ENCODE results near the gene RAB35. TPM values are rescaled to one million over a fixed set of nuclear protein-coding genes. Genes with fewer than 3 reads are reported as not detected.

RAB35 gene
- total RNA-seq, 1 donor = 25.0 TPM

- TF ChIP-seq, protein P1, sequence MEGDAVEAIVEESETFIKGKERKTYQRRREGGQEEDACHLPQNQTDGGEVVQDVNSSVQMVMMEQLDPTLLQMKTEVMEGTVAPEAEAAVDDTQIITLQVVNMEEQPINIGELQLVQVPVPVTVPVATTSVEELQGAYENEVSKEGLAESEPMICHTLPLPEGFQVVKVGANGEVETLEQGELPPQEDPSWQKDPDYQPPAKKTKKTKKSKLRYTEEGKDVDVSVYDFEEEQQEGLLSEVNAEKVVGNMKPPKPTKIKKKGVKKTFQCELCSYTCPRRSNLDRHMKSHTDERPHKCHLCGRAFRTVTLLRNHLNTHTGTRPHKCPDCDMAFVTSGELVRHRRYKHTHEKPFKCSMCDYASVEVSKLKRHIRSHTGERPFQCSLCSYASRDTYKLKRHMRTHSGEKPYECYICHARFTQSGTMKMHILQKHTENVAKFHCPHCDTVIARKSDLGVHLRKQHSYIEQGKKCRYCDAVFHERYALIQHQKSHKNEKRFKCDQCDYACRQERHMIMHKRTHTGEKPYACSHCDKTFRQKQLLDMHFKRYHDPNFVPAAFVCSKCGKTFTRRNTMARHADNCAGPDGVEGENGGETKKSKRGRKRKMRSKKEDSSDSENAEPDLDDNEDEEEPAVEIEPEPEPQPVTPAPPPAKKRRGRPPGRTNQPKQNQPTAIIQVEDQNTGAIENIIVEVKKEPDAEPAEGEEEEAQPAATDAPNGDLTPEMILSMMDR (IDR thresholded peaks at IDR 0.05; ENCODE audit: extremely low read depth, low read depth, low read length) = no peak
- no peak overlapping the region for H3K4me2 ChIP-seq (ENCODE audit: insufficient read depth, low read length)
- H3K27me3 ChIP-seq (ENCODE audit: insufficient read depth, low read length) = peaks cover 18% of the 10 kb centered on the region
- H3K4me3 ChIP-seq (ENCODE audit: insufficient read depth, low read length) = no peak overlapping the region
- H3K36me3 ChIP-seq (ENCODE audit: insufficient read depth, low read length) = no peaks in the 10 kb centered on the region
- DNase-seq (ENCODE audit: insufficient read length, low spot score, missing footprints) = no peak
- no peaks in the 10 kb centered on the region for H3K79me2 ChIP-seq (ENCODE audit: insufficient read depth, low read length)
- no peak overlapping the region for H3K27ac ChIP-seq (ENCODE audit: low read depth, low read length)
- no peaks in the 10 kb centered on the region for H3K4me1 ChIP-seq (ENCODE audit: insufficient read depth, low read length)
- no peaks in the 10 kb centered on the region for H3K9me3 ChIP-seq (ENCODE audit: low read depth, low read length)
- H2AFZ ChIP-seq (ENCODE audit: low read length) = no peak overlapping the region
- H4K20me1 ChIP-seq (ENCODE audit: insufficient read depth, low read length) = no peaks in the 10 kb centered on the region
Observed at GRCh38 chr12:120071493-120072020, 45.0 kb downstream of the RAB35 start.

DNA sequence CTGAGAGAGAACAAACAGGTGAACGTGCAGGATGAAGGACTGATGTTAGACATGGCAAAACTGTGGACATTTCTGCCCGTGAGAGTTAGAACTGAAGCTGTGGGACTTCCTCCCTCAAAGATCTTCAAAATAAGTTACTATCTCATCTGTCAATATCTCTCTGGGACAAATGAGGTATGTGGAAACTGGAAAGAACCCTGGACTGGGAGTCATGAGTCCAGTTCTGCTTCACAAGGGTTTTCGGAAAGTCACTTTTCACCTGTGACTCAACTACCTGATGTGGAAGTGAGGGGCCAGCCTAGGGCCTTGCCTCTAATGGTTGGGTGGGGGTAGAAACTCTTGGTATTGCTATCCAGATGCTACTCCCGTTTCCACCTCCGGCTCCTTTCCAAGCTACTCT lies 47.3 kb downstream of the RAB35 start:
- Histone ChIP-seq H3K4me3 (ENCODE audit: insufficient read depth, low read length) (no peak overlapping the region), H4K20me1 (ENCODE audit: insufficient read depth, low read length) (no peaks in the 10 kb centered on the region), H3K79me2 (ENCODE audit: insufficient read depth, low read length) (no peaks in the 10 kb centered on the region), H3K4me2 (ENCODE audit: insufficient read depth, low read length) (no peak overlapping the region), H3K36me3 (ENCODE audit: insufficient read depth, low read length) (no peaks in the 10 kb centered on the region), H3K27ac (ENCODE audit: low read depth, low read length) (no peak overlapping the region), H2AFZ (ENCODE audit: low read length) (no peak overlapping the region), H3K9me3 (ENCODE audit: low read depth, low read length) (no peaks in the 10 kb centered on the region), H3K4me1 (ENCODE audit: insufficient read depth, low read length) (no peaks in the 10 kb centered on the region), H3K27me3 (ENCODE audit: insufficient read depth, low read length) (peaks cover 37% of the 10 kb centered on the region)
- no peak for DNase-seq (ENCODE audit: insufficient read length, low spot score, missing footprints)
- TF ChIP-seq, protein P1 (IDR thresholded peaks at IDR 0.05; ENCODE audit: extremely low read depth, low read depth, low read length) = no peak

DNA sequence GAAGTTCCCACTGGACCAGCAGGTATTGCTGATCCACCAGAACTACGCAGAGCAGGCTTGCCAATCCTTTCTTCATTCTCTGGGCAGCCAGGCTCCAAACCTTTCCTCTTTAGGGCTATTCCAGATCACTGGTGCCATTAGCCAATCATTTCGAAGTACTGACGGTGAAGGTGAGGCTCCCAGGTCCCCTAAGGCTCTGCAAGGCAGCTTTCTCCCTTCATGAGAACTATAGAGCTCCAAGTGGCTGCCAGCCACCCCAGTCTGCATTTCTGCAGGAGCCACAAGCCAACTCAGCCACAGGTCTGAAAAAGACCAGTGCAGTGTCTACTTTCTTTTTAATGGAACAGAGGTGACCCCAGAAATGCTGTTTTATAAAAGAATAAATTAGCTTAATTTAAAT lies 48.7 kb downstream of the RAB35 start:
- Histone ChIP-seq H3K27me3 (ENCODE audit: insufficient read depth, low read length) (peaks cover 49% of the 10 kb centered on the region), H3K4me3 (ENCODE audit: insufficient read depth, low read length) (no peak overlapping the region), H3K27ac (ENCODE audit: low read depth, low read length) (no peak overlapping the region), H3K36me3 (ENCODE audit: insufficient read depth, low read length) (no peaks in the 10 kb centered on the region), H3K9me3 (ENCODE audit: low read depth, low read length) (no peaks in the 10 kb centered on the region), H3K4me1 (ENCODE audit: insufficient read depth, low read length) (no peaks in the 10 kb centered on the region), H3K79me2 (ENCODE audit: insufficient read depth, low read length) (no peaks in the 10 kb centered on the region), H3K4me2 (ENCODE audit: insufficient read depth, low read length) (no peak overlapping the region), H4K20me1 (ENCODE audit: insufficient read depth, low read length) (no peaks in the 10 kb centered on the region), H2AFZ (ENCODE audit: low read length) (no peak overlapping the region)
- DNase-seq (ENCODE audit: insufficient read length, low spot score, missing footprints) = no peak
- TF ChIP-seq, protein P1 (IDR thresholded peaks at IDR 0.05; ENCODE audit: extremely low read depth, low read depth, low read length) = no peak

- no peaks in the 10 kb centered on the region for H3K79me2 ChIP-seq (ENCODE audit: insufficient read depth, low read length)
- TF ChIP-seq, protein P1 (IDR thresholded peaks at IDR 0.05; ENCODE audit: extremely low read depth, low read depth, low read length) = no peak
- H3K27ac ChIP-seq (ENCODE audit: low read depth, low read length) = no peak overlapping the region
Observed at GRCh38 chr12:120067084-120067869, 49.3 kb downstream of the RAB35 start.

More at GRCh38 chr12:120067084-120067869, 49.3 kb downstream of the RAB35 start:
- Histone ChIP-seq H2AFZ (ENCODE audit: low read length) (no peak overlapping the region), H3K4me2 (ENCODE audit: insufficient read depth, low read length) (no peak overlapping the region), H3K9me3 (ENCODE audit: low read depth, low read length) (no peaks in the 10 kb centered on the region), H3K4me3 (ENCODE audit: insufficient read depth, low read length) (no peak overlapping the region), H3K36me3 (ENCODE audit: insufficient read depth, low read length) (no peaks in the 10 kb centered on the region), H3K27me3 (ENCODE audit: insufficient read depth, low read length) (peaks cover 55% of the 10 kb centered on the region), H3K4me1 (ENCODE audit: insufficient read depth, low read length) (no peaks in the 10 kb centered on the region), H4K20me1 (ENCODE audit: insufficient read depth, low read length) (no peaks in the 10 kb centered on the region)
- no peak for DNase-seq (ENCODE audit: insufficient read length, low spot score, missing footprints)
